SK-N-MC (cell line): ENCODE results near the gene SLC43A1.

ENCODE experiments used
- DNase-seq: peaks from one replicate; pipeline ENCODE4 v3.0.0-alpha.2; 2011; ENCODE audit warnings: low read depth, low spot score
- H3K27ac ChIP-seq: fragments of 200-600 bp; sonication (generic); 2 replicates; pipeline ENCODE4 v1.5.1; 2016; ENCODE audit warnings: mixed run types
- H3K36me3 ChIP-seq: fragments of 200-600 bp; sonication (generic); 2 replicates; pipeline ENCODE4 v1.6.1; 2017; ENCODE audit warnings: antibody characterized with exemption, low read length, mixed read lengths; ENCODE audit not compliant: insufficient read depth
- H3K4me3 ChIP-seq: fragments of 200-600 bp; sonication (generic); 2 replicates; pipeline ENCODE4 v1.5.1; 2016
- H3K9ac ChIP-seq: fragments of 200-600 bp; sonication (generic); 2 replicates; pipeline ENCODE4 v1.8.0; 2017; ENCODE audit warnings: mixed run types, mixed read lengths; ENCODE audit not compliant: insufficient read length
- H3K9me3 ChIP-seq: fragments of 200-600 bp; sonication (generic); 2 replicates; pipeline ENCODE4 v1.6.1; 2017; ENCODE audit warnings: low read depth, mild to moderate bottlenecking, antibody characterized with exemption, low read length, moderate library complexity, mixed read lengths
- EZH2 ChIP-seq: fragments of 200-600 bp; sonication (generic); IDR thresholded peaks from one replicate; pipeline ENCODE4 v1.6.1; 2017; ENCODE audit warnings: antibody characterized with exemption
- FOXP2 ChIP-seq: optimal IDR thresholded peaks from 2 replicates; pipeline ENCODE3; 2011; ENCODE audit warnings: mild to moderate bottlenecking, moderate library complexity; ENCODE audit not compliant: insufficient read depth; ENCODE audit errors: extremely low read length, control extremely low read depth
- POLR2AphosphoS5 ChIP-seq: IDR thresholded peaks from 2 replicates; pipeline ENCODE4 v1.6.1; 2012; ENCODE audit warnings: mild to moderate bottlenecking, low read depth, low read length, borderline replicate concordance

The SLC43A1 gene

DNA sequence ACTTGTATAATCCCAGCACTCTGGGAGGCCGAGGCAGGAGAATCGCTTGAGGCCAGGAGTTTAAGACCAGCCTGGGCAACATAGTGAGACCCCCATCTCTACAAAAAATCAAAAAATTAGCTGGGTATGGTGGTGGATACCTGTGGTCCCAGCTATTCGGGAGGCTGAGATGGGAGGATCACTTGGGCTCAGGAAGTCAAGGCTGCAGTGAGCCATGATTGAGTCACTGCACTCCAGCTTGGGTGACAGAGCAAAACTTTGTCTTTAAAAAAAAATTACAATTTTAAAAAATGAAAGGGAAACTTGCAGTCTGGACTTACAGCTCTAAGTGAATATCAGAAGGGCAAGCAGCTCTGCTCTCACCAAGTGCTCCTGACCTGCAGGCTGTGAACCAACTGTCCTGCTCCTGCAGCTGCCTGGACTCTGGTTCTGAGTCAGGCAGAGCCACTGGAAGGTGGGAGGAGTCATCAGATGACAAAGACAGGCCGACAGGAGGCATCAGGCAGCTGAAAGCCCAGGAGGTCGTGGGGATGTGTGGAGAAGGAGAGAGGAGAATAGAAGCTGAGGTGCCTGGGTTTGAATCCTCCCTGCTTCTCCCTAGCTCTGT, 31.5 kb upstream of the SLC43A1 start:
- no peaks in the 10 kb centered on the region for H3K36me3 ChIP-seq
- no peaks in the 10 kb centered on the region for H3K9me3 ChIP-seq
- H3K27ac ChIP-seq: no peak overlapping the region
- TF ChIP-seq POLR2AphosphoS5: no peak
- TF ChIP-seq EZH2: no peak
- no peak for TF ChIP-seq FOXP2
- no peak overlapping the region for H3K4me3 ChIP-seq
- DNase-seq: no peak
- H3K9ac ChIP-seq: no peak overlapping the region

GRCh38 chr11:57546451-57546850, 30.9 kb upstream of the SLC43A1 start:
- H3K9ac ChIP-seq: no peak overlapping the region
- no peak for DNase-seq
- no peaks in the 10 kb centered on the region for H3K36me3 ChIP-seq
- no peak overlapping the region for H3K4me3 ChIP-seq
- no peaks in the 10 kb centered on the region for H3K9me3 ChIP-seq
- TF ChIP-seq POLR2AphosphoS5: no peak
- no peak for TF ChIP-seq FOXP2
- no peak for TF ChIP-seq EZH2
- no peak overlapping the region for H3K27ac ChIP-seq

- Histone ChIP-seq H3K27ac (no peak overlapping the region), H3K4me3 (no peak overlapping the region), H3K36me3 (no peaks in the 10 kb centered on the region), H3K9ac (no peak overlapping the region), H3K9me3 (no peaks in the 10 kb centered on the region)
- TF ChIP-seq EZH2: no peak
- TF ChIP-seq FOXP2: no peak
- TF ChIP-seq POLR2AphosphoS5: no peak
- no peak for DNase-seq
These were observed 30.4 kb upstream of the SLC43A1 start for GRCh38 chr11:57545883-57546282.

DNA sequence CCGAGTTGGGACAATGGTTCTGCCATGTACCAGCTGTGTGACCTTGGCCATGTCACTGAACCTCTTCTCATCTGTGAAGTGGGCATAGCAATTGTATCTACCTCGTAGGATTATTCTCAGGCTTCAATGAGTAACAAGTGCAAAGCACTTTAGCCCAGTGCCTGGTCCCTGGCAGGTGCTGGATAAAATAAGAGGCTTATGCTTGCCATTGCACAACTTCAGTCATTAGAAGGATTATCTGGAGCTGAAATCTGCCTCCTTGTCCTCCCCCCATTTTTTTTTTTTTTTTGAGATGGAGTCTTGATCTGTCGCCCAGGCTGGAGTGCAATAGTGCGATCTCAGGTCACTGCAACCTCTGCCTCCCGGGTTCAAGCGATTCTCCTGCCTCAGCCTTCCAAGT, 29.1 kb upstream of the SLC43A1 start:
- DNase-seq: no peak
- no peak for TF ChIP-seq EZH2
- TF ChIP-seq FOXP2: no peak
- no peak for TF ChIP-seq POLR2AphosphoS5
- no peak overlapping the region for H3K27ac ChIP-seq
- H3K4me3 ChIP-seq: no peak overlapping the region
- no peaks in the 10 kb centered on the region for H3K9me3 ChIP-seq
- no peaks in the 10 kb centered on the region for H3K36me3 ChIP-seq
- H3K9ac ChIP-seq: no peak overlapping the region

- no peak for DNase-seq
- no peak overlapping the region for H3K27ac ChIP-seq
- H3K9me3 ChIP-seq: no peaks in the 10 kb centered on the region
- H3K4me3 ChIP-seq: no peak overlapping the region
- H3K36me3 ChIP-seq: no peaks in the 10 kb centered on the region
- no peak for TF ChIP-seq EZH2
- no peak for TF ChIP-seq POLR2AphosphoS5
- TF ChIP-seq FOXP2: no peak
- no peak overlapping the region for H3K9ac ChIP-seq
These were observed 28.1 kb upstream of the SLC43A1 start for GRCh38 chr11:57543593-57543992.

- no peak for DNase-seq
- Histone ChIP-seq H3K9me3 (no peaks in the 10 kb centered on the region), H3K36me3 (no peaks in the 10 kb centered on the region), H3K27ac (no peak overlapping the region), H3K9ac (no peak overlapping the region), H3K4me3 (no peak overlapping the region)
- no peak for TF ChIP-seq FOXP2
- TF ChIP-seq POLR2AphosphoS5: no peak
- no peak for TF ChIP-seq EZH2
These were observed 27.1 kb upstream of the SLC43A1 start for GRCh38 chr11:57542582-57542981.

GRCh38 chr11:57541169-57541568, 25.7 kb upstream of the SLC43A1 start:
- TF ChIP-seq EZH2 (no peak), FOXP2 (no peak)
- no peak overlapping the region for H3K4me3 ChIP-seq
- H3K9me3 ChIP-seq: no peaks in the 10 kb centered on the region
- DNase-seq: no peak
- H3K27ac ChIP-seq: no peak overlapping the region
- H3K36me3 ChIP-seq: no peaks in the 10 kb centered on the region
- no peak overlapping the region for H3K9ac ChIP-seq

GRCh38 chr11:57539342-57539741, 23.8 kb upstream of the SLC43A1 start:
- TF ChIP-seq EZH2 (no peak), POLR2AphosphoS5 (no peak), FOXP2 (no peak)
- Histone ChIP-seq H3K4me3 (no peak overlapping the region), H3K36me3 (no peaks in the 10 kb centered on the region), H3K27ac (no peak overlapping the region), H3K9ac (no peak overlapping the region), H3K9me3 (no peaks in the 10 kb centered on the region)
- no peak for DNase-seq
